Measurements from ENCODE around the gene CORO7. TPM values are rescaled to one million over a fixed set of nuclear protein-coding genes. Genes with fewer than 3 reads are reported as not detected.

CORO7 gene
- polyA plus RNA-seq, 1 of the 3 experiments (the other 2 are of a cell fraction) = 25.8 TPM

DNA sequence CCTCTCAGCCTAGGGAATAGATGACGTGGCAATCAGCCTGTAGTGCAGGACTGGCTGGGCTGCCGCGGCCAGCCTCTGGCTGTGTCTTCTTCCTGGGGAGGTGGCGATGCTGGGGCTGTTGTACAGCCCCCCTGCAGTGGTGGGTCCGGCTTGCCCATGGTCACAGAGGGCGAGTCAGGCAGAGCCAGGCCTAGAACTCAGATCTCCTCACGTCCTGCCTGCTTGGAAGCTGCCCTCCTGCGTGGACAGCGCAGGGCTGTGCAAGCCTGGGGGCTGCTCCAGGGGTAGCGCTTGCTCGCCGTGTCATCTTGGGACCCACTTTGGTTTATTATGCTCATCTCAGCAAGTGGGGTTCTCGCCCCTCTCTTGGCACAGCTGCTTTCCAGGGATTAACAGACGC lies 38.7 kb upstream of the CORO7 start:
- H3K27me3 ChIP-seq (ENCODE audit: insufficient read depth) = no peaks in the 10 kb centered on the region
- H3K9me2 ChIP-seq = no peaks in the 10 kb centered on the region
- H4K20me1 ChIP-seq (ENCODE audit: insufficient read depth) = no peaks in the 10 kb centered on the region
- ChIA-PET POLR2A (interaction anchor here (1.3 kb wide), 1 partner anchor 10 kb away, joined by 3 read pairs; no protein-coding TSS in a partner anchor), CTCF (interaction anchor here (0.8 kb wide), 1 partner anchor 13 kb away, joined by 4 read pairs; no protein-coding TSS in a partner anchor)
- H3K27ac ChIP-seq (ENCODE audit: low read depth in 2 of 2, low read length in 1 of 2) = no peak overlapping the region
- no peak for DNase-seq
- no peak overlapping the region for H3K4me3 ChIP-seq (ENCODE audit: low read depth in 2 of 2, low read length in 1 of 2)
- TF ChIP-seq EZH2phosphoT487 (IDR thresholded peaks at IDR 0.05; ENCODE audit: borderline replicate concordance, low read depth) = no peak
- no peak for TF ChIP-seq RFX5 (IDR thresholded peaks at IDR 0.05; ENCODE audit: low read length)
- TF ChIP-seq NRF1 (IDR thresholded peaks at IDR 0.05; ENCODE audit: low read depth, low read length) = no peak
- no peak for TF ChIP-seq CHD2 (IDR thresholded peaks at IDR 0.05; ENCODE audit: low read length, partially characterized antibody)
- no peaks in the 10 kb centered on the region for H3K79me2 ChIP-seq (ENCODE audit: insufficient read depth)
- no peaks in the 10 kb centered on the region for H3K9me3 ChIP-seq
- H3F3A ChIP-seq (replicated peaks; ENCODE audit: insufficient read depth) = peaks cover 7% of the 10 kb centered on the region
- H2AFZ ChIP-seq (ENCODE audit: low read depth) = no peak overlapping the region
- H3K9ac ChIP-seq = no peak overlapping the region
- WGBS (ENCODE audit: low lambda C conversion rate) = 86% methylated on average over 9 of the region's 14 CpGs
- no peak overlapping the region for H3K4me2 ChIP-seq
- H3K4me1 ChIP-seq (ENCODE audit: control insufficient read depth in 1 of 2, insufficient read depth in 2 of 2, low read depth in 1 of 2, low read length in 1 of 2) = no peaks in the 10 kb centered on the region
- peaks cover 23 to 46% of the 10 kb centered on the region in 2 experiments for H3K36me3 ChIP-seq (replicated peaks in 1 of 2; ENCODE audit: control insufficient read depth in 1 of 2, insufficient read depth in 2 of 2, low read length in 1 of 2)

DNA sequence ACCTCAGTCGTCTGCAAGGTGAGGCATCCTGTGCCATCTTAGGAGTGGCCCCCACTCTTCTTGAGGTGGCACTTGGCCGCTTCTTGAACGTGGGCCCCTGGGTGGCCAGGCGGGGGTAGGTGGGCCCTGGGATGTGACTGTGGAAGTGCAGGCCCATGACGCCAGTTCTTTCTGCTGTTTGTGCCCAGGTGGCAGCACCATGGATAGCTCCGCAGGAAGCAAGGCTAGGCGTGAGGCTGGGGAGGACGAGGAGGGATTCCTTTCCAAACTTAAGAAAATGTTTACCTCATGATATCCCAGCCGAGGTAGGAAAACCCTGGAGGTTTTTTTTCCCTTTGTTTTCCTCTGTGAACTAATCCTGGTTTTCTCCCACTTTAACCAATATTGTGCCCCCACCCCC lies 38.2 kb upstream of the CORO7 start:
- Histone ChIP-seq H3K27me3 (ENCODE audit: insufficient read depth) (no peaks in the 10 kb centered on the region), H3K9ac (no peak overlapping the region), H3K9me3 (no peaks in the 10 kb centered on the region), H3K36me3 (replicated peaks in 1 of 2; ENCODE audit: control insufficient read depth in 1 of 2, insufficient read depth in 2 of 2, low read length in 1 of 2) (peaks cover 26 to 49% of the 10 kb centered on the region in 2 experiments), H3K27ac (ENCODE audit: low read depth in 2 of 2, low read length in 1 of 2) (no peak overlapping the region), H3K9me2 (no peaks in the 10 kb centered on the region), H3K4me1 (ENCODE audit: control insufficient read depth in 1 of 2, insufficient read depth in 2 of 2, low read depth in 1 of 2, low read length in 1 of 2) (no peaks in the 10 kb centered on the region), H3K4me3 (ENCODE audit: low read depth in 2 of 2, low read length in 1 of 2) (no peak overlapping the region), H4K20me1 (ENCODE audit: insufficient read depth) (no peaks in the 10 kb centered on the region), H3K4me2 (no peak overlapping the region), H3K79me2 (ENCODE audit: insufficient read depth) (no peaks in the 10 kb centered on the region), H3F3A (replicated peaks; ENCODE audit: insufficient read depth) (peaks cover 5% of the 10 kb centered on the region), H2AFZ (ENCODE audit: low read depth) (no peak overlapping the region)
- DNase-seq = no peak
- POLR2A ChIA-PET = interaction anchor here (1.3 kb wide), 1 partner anchor 11 kb away, joined by 3 read pairs; no protein-coding TSS in a partner anchor
- TF ChIP-seq, protein P1, sequence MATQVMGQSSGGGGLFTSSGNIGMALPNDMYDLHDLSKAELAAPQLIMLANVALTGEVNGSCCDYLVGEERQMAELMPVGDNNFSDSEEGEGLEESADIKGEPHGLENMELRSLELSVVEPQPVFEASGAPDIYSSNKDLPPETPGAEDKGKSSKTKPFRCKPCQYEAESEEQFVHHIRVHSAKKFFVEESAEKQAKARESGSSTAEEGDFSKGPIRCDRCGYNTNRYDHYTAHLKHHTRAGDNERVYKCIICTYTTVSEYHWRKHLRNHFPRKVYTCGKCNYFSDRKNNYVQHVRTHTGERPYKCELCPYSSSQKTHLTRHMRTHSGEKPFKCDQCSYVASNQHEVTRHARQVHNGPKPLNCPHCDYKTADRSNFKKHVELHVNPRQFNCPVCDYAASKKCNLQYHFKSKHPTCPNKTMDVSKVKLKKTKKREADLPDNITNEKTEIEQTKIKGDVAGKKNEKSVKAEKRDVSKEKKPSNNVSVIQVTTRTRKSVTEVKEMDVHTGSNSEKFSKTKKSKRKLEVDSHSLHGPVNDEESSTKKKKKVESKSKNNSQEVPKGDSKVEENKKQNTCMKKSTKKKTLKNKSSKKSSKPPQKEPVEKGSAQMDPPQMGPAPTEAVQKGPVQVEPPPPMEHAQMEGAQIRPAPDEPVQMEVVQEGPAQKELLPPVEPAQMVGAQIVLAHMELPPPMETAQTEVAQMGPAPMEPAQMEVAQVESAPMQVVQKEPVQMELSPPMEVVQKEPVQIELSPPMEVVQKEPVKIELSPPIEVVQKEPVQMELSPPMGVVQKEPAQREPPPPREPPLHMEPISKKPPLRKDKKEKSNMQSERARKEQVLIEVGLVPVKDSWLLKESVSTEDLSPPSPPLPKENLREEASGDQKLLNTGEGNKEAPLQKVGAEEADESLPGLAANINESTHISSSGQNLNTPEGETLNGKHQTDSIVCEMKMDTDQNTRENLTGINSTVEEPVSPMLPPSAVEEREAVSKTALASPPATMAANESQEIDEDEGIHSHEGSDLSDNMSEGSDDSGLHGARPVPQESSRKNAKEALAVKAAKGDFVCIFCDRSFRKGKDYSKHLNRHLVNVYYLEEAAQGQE (IDR thresholded peaks at IDR 0.05; ENCODE audit: low read depth, low read length) = peak; percentile 93
- no peak for TF ChIP-seq FOXJ3 (CRISPR knock-in tag; IDR thresholded peaks at IDR 0.05)
- CTCF ChIA-PET = interaction anchor here (0.8 kb wide), 1 partner anchor 13 kb away, joined by 4 read pairs; no protein-coding TSS in a partner anchor
- 93% methylated on average over 7 of the region's 9 CpGs for WGBS (ENCODE audit: low lambda C conversion rate)

DNA sequence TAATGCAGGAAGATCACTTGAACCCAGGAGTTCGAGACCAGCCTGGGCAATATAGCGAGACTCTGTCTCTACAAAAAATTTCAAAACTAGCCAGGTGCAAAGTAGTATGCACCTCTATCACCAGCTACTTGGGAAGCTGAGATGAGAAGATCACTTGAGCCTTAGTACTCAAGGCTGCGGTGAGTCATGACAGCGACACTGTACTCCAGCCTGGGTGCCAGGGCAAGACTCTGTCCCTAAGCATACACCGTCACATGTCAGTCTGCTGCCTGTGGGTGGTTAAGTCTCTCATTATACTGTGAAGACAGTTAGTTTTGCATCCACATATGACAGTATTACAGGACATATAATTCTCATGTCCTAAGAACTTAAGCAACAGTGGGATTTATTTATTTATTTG lies 36.3 kb upstream of the CORO7 start:
- Histone ChIP-seq H3K9me2 (no peaks in the 10 kb centered on the region), H3K4me1 (ENCODE audit: control insufficient read depth in 1 of 2, insufficient read depth in 2 of 2, low read depth in 1 of 2, low read length in 1 of 2) (no peaks in the 10 kb centered on the region), H3K4me3 (ENCODE audit: low read depth in 2 of 2, low read length in 1 of 2) (no peak overlapping the region), H3K27me3 (ENCODE audit: insufficient read depth) (no peaks in the 10 kb centered on the region), H3K27ac (ENCODE audit: low read depth in 2 of 2, low read length in 1 of 2) (no peak overlapping the region), H3K4me2 (no peak overlapping the region), H3K9ac (no peak overlapping the region), H3K79me2 (ENCODE audit: insufficient read depth) (no peaks in the 10 kb centered on the region), H3K9me3 (no peaks in the 10 kb centered on the region), H3F3A (replicated peaks; ENCODE audit: insufficient read depth) (peaks cover 2% of the 10 kb centered on the region), H2AFZ (ENCODE audit: low read depth) (no peak overlapping the region), H4K20me1 (ENCODE audit: insufficient read depth) (no peaks in the 10 kb centered on the region), H3K36me3 (replicated peaks in 1 of 2; ENCODE audit: control insufficient read depth in 1 of 2, insufficient read depth in 2 of 2, low read length in 1 of 2) (peaks cover 23 to 52% of the 10 kb centered on the region in 2 experiments)
- ChIA-PET POLR2A (interaction anchor here (1.0 kb wide), 1 partner anchor 22 kb away, joined by 3 read pairs; the partner anchor contains the start of gene NMRAL1), CTCF (interaction anchor here (0.9 kb wide), 1 partner anchor 191 kb away, joined by 3 read pairs; no protein-coding TSS in a partner anchor)
- no peak for DNase-seq
- TF ChIP-seq RXRA (IDR thresholded peaks at IDR 0.05; ENCODE audit: borderline replicate concordance, low read depth) (no peak), EP300 (IDR thresholded peaks at IDR 0.05; ENCODE audit: borderline replicate concordance in 1 of 2, low read depth in 1 of 2, low read length in 1 of 2) (no peak), MXI1 (IDR thresholded peaks at IDR 0.05; ENCODE audit: low read depth, low read length) (no peak), FOXM1 (IDR thresholded peaks at IDR 0.05; ENCODE audit: low read depth) (no peak), NFIC (IDR thresholded peaks at IDR 0.05; ENCODE audit: borderline replicate concordance) (no peak), RFX5 (IDR thresholded peaks at IDR 0.05; ENCODE audit: low read length) (no peak), GABPA (IDR thresholded peaks at IDR 0.05; ENCODE audit: low read depth) (no peak), SMC3 (IDR thresholded peaks at IDR 0.05; ENCODE audit: low read depth, low read length) (no peak), SIN3A (IDR thresholded peaks at IDR 0.05; ENCODE audit: borderline replicate concordance, low read depth, low read length) (no peak), MEF2A (IDR thresholded peaks at IDR 0.05; ENCODE audit: borderline replicate concordance, low read depth) (no peak), RAD21 (IDR thresholded peaks at IDR 0.05; ENCODE audit: low read length) (no peak)
- WGBS (ENCODE audit: low lambda C conversion rate) = 95% methylated on average over 5 of the region's 5 CpGs

Data from SK-N-SH (cell line).